Measurements from ENCODE around the gene ZNF700.

DNA sequence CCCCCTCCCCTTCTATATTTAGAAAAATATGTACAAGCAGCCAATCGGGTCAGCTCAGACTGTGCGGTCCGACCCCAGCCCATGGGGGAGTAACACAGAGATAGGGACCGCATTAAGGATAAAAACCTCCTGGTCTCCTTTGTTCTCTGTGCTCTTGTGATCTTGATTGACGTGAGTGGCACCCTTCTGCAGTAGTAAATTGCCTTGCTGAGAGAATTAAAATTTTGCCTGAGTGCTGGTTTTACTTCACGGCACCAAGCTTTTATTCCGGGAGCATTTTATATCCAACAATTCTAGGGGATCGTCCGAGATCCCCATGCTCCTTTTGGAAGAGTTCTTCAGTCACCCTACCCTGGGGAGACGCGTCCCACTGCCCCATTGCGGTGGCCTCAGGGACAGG lies 44.3 kb upstream of the ZNF700 start:
- no peak for TF ChIP-seq CTCF (IDR thresholded peaks at IDR 0.05)
- no peak for TF ChIP-seq POLR2A (IDR thresholded peaks at IDR 0.05)
